ENCODE results near the gene ANKH.
A peak's percentile ranks its signal among the peaks of the same experiment; 100 is the strongest.

The ANKH gene

DNA sequence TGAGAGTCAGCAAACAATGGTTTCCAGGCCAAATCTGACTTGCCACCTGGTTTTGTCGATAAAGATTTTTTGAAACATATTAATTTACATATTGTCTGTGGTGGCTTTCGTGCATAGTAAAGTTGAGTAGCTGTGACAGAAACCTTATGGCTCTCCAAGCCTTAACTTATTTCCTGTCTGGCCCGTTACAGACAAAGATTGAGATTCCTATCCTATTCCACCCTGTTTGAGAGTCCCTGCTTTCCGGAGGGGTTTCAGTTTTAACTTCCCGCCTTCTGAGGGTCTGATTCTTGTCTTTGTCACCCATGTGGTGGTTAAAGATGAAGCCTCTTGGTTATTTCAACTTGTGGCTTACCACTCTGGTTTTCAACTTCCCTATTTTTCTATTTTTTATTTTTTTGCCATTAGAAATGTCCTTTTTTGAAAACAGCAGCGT is 195.7 kb downstream of the ANKH start:
- DNase-seq: no peak

DNA sequence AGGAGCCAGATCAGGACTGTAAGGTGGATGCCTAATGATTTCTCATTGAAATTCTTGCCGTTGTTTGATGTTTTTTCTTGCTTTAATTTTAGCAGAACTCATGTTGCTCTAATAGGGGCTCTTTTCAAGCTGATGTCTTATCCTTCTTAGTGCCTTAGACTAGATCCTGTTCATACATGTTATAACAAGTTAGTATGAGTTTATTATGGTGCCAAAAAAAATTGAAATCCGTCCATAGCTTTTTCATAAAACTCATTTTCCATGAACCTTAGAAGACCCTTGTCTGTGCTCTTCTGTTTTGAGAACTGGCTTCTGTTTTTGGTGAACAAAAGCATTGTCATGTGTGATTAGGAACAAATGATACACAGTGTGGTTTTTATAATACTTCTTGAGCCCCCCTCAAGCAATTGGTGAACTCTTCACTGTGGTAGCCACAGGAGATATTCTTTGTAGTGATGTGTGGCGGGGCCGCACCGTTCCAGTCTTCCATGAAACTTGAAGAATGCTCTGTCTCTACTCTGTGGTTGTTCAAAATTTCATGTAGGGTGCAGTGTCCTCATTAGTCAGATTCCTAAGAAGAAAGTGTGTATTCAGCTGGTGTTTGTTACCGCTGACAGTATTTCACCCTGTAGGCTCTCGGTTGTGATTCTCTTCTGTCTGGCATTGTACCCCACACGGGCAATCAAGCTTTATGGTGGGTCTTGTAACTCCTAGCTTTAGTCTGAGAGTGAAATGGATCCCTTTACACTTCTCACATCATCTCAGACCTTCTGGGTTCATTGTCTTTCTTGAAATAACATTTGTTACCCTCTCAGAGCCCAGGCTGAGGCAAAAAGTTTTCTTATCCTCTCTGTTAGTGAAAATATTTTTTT is 196.4 kb downstream of the ANKH start:
- peak; percentile 24 for DNase-seq

DNA sequence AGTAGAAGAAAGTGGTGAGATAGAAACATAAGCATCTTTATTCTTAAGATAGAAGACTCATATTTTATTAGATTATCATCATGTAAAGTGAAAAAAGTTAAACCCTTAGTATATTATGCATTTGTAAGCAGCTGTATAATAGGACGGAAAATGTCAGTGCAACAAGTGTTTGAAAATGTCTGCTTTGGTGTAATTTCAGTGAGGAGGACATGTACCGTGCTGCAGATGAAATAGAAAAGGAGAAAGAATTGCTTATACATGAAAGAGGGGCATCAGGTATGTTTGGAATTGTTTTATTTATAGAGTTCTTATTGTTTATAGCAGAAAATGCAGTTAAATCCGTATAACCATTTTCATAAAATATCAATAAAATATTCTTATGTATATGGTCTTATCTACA is 198.1 kb downstream of the ANKH start:
- DNase-seq: no peak

DNA sequence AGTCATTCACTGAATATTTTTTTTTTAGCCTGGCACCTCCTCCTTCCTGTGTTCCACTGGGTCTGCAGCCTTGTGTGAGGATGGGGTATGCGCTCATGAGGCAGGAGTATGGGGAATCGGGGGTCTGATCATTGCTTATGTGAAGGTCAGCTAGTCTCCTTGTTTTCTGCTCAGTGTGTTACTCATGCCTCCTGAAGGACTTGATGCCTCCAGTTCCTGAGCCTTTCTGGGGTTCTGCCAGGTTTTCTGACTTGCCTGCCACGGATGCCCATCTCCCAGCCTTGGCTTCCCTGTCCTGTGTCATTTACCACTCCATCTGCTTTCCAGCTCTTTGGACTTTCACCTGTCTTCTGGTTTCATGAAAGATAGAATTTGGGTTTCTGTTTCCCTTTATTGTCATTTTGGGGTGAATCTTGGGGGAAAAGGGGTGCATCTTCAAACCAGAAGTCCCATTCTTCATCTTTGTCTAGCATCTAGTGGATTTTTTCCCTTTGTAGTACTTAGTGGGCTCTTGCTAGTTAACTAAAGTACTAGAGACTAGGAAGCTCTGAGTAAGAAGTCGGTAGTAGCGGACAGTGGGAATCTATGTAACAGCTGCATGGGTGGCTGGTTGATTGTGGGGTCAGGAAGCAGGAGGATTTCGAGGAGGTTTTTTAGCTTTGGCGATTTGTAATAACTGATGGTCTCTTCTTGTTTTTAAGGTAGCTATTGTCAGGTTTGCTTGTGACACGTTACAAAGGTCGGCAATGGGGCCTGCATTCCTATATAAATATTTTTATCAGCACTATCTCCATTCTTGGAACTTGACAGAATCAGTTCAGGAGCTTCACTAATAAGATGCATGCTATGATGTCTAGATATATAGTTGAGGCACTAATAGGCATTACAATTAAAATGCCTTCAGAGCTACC is 198.8 kb downstream of the ANKH start:
- DNase-seq: no peak

DNA sequence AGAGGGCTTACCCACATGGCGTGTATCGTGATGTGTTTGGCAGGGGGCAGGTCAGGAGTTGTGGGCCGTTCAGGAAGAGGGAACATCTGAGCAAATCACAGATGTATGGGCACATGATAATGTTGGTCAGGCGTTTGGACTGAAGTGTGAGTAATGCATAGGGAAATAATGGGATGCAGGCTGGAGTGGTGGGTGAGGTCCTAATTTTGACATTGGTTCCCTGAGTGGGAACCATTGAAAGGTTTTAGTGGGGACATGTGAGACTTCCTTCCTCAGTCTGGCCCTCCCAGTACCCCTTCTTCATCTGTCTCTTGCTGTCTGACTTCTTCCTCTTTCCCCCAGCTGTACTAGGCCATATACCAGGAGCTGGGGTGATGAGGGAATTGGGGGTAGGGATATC is 199.5 kb downstream of the ANKH start:
- no peak for DNase-seq

DNA sequence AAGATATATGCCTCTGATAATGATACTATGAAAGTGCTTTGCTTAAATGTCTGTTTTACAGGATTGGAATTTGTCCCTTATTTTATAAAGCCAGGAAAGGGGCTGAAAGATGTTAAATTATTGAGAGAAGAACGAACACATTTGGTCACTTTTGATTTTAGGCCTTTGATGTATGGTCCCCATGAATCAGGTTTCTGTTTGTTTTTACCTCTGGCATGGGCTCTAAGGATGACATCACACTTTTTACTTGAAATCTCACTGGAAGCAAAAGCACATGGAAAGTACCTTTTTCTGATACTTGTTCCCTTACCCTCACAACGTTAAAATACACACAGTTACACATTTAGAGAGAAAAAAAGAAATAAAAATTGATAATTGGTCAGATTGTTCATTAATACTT is 200.2 kb downstream of the ANKH start:
- DNase-seq: no peak

DNA sequence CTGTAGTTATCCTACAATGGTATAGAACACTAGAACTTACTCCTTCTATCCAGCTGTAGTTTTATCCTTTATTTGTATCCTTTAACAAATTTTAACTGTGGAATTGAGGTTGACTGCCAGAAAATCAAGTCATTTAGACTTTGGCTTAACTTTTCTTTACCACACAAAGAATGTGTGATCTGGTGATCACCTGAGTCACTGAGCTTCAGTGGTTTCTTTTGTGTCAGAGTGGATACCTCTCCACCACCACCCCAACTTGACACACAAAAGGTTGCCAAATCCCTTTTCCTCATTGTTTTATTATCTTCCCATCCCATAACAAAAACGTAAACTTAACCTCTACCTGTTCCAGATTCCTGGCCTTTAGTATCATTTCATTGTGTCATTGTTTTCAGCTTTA is 201.6 kb downstream of the ANKH start:
- DNase-seq: no peak

DNA sequence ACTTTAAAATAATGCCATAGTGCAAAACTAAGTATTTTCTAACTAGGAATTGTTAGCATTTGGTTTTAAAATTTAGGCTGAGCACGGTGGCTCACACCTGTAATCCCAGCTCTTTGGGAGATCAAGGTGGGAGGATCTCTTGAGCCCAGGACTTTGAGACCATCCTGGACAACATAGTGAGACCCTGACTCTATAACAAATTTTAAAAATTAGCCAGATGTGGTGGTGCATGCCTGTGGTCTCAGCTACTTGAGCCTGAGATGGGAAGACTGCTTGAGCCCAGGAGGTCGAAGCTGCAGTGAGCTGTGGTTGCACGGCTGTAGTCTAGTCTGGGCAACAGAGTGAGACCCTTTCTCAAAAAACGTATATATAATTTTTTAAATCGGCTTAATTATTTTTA is 202.2 kb downstream of the ANKH start:
- no peak for DNase-seq

DNA sequence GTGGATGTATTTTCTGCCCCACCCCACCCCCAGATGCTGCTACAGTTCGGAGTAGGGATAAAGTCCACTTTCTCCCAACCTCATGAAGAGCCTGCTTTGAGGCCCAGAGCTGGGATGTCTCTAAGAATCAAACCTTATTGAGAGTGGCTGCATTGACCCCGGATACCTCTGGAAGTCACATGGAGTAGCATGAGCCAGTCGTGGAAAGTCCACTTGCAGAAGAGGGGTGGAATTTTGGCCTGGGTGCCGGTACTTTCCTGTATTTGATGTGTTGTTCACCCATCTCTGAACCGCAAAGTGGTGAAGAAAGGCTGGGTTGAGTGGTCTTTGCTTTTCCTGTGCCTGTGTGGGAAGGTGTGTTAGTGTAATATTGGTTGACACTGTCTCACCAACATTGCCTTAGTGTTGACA is 203.4 kb downstream of the ANKH start:
- no peak for DNase-seq

DNA sequence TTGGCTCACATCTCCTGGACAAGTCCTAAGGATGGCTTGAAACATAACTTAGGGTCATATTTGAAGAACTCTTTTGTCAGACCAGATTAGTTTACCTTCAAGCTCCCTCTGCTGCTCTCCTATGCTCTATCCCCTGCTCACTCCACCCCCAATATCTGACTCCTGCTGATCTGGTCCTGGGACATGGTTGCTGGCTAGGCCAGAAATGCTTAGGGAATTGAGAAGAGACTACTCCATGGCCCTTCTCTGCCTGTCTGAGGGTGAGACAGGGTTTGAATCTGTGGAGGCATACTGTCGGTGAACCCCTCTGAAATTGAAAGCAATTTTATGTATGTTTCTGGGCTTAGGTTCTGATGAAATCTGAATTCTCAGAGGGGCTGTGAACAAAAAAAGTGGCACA is 203.8 kb downstream of the ANKH start:
- no peak for DNase-seq

DNA sequence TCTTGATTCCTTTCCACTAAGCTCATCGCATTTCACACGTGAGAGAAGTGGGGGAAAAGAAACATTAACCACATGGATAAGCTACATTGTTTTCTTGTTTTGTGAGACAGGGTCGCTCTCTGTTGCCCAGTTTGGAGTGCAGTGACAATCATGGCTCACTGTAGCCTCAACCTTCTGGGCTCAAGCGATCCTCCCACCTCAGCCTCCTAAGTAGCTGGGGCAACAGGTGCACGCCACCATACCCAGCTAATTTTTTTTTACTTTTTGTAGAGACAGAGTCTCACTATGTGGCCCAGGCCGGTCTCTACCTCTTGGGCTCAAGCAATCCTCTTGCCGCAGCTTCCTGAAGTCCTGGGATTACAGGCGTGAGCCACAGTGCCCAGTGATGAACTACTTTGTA is 204.3 kb downstream of the ANKH start:
- DNase-seq: no peak

DNA sequence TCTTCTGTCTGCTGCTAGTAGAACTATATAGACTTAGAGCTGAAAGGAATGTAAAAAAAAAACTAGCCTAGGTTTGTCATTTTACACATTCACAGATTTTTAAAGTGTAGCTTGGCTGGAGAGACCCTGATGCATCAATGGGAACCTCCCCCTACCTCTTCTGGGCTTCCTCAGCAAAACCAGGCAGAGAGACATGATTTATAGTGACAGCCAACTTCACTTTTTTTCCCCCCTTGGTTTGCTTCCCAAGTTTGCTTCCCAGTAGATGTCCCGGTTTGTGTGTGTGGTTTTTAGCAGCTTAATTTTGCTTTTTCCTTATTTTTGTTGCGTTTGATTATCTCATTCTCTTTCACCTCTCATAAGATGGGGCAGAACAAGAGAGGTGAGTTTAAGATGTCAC is 205.2 kb downstream of the ANKH start:
- no peak for DNase-seq

DNA sequence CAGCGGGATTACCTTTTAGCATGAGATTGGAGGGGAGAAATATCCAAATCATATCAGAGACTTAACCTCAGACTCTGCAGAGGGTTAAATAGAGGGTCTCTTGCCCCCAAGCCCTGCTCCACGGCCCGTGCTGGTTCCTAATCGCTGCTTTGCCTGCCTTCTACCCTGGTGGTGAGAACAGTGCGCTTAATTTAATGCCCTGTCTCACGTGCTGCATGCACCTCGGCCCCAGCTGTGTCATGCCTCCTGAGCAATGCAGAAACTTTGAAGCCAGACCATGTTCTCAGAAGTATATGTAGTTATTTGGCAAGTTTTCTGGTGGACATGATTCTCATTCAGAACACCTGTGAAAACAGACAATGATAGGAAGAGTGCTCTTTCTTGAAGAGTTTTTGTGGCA is 205.6 kb downstream of the ANKH start:
- peak; percentile 67 for DNase-seq

DNA sequence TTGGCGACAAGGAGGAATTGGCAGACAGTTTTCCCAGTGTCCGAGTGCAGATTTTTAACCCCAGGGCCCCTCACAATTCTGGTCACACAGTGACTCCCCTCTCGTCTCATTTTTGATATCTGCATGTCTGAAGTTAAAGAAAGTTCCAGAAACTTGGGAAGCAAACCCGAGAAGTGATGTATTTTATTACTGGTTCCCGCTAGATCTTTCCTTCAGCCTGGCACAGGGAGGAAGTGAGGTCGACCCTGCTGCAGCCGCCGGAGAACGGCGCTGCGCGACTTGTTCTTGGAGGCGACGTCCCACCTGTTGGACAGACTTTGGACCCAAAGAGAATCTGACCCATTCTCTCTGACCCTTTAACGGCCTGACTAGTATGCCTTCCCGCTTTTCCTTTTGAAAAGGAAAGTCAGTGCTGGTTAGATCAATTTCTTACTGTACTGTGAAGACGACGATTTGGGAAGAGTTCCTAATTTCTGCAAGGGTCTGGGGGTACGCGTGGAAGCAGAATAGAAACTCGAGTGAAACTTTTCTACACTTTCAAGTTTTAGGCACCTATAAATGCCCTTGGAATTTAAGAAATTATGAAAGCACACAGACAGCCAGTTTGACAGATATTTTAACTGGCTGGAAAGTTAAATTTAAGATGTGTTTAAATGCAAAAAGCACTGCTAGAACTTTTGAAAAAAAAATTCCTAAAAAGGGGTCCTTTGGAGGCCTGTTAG is 206.3 kb downstream of the ANKH start:
- peak; percentile 49 for DNase-seq

DNA sequence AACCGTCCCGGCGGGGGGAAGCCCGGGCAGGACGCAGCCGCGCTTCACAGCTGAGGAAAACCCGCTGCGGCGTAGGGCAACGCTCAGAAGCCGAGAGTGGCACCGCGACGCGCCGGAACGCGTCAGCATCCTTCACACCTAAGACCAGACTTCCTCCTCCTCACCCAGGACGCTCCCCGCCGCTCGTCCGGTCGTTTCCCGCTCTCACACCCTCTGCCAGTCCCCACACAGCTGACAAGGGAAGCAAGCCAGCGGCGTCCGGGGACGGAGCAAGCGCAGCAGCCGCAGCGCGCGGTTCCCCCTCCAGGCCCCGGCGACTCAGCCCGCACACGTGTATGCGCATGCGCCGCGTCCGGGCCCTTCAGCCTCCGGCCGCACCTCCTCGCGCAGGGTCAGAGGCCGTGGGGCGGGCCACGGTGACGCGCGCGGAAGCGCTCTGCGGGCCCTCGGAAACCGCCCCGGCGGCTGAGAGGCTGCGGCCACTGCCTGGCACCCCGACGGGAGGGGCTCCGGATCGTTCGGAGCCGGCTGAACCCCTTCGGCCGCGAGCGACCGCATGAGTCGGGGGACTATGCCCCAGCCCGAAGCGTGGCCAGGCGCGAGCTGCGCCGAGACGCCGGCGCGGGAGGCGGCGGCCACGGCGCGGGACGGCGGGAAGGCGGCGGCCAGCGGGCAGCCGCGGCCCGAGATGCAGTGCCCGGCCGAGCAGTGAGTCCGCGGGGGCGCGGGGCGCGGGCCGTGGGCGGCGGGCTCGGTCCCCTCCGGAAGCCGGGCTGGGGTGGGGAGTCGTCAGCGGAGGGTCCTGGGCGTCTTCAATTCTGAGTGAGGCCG is 207.1 kb downstream of the ANKH start, which contains the start of gene OTULIN:
Gene OTULIN (plus strand): TSS at position 449 of the 831 bp plus-strand sequence. CDS start 108 bp downstream, at position 557.
- peak; percentile 92 for DNase-seq

DNA sequence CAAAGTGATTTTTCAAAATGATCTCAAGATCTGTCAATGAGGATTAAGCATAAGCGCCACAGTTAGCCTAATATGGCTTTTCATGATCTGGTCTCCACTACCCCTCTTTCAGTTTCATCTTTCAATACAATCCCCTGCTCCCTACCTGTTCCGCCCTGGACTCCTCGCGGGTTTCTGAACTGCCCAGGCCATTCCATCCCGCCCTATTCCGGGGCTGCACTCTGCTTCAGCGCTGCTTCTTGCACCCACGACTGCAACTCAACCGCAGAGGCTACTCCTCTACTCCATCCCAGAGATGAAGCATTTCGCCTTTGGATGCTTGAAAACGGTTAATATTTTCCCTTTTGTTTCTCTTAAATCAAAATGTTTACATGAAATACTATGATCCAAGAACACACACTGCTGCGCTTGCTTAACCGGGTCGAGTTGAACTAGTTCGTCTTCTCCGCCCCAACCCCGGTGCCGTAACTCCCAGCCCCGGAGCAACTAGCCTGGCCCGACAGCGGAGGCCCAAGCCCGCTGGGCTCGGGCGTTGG is 207.8 kb downstream of the ANKH start:
- peak; percentile 35 for DNase-seq

DNA sequence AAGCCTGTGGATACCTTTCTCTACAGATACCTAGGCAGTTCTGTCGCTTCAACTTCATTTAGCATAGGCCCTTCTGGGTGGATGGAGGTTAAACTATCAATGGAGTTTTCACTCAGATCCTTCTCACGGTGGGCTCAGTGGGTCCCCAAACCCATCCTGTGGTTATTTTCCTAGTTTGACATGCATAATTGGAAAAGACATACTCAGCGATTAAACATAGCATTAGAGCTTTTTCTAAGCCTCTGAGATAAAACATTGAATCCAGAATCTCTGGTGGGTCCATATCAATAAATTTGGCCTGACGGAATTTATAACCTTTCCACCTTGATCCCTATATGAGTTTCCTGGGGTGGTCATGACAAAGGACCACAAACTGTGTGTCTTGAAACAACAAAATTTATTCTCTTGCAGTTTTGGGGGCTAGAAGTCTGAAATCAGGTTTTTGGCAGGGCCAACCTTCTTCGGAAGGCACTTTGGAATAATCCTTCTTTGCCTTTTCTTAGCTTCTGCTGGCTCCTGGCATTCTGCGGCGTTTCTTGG is 208.8 kb downstream of the ANKH start:
- DNase-seq: no peak

DNA sequence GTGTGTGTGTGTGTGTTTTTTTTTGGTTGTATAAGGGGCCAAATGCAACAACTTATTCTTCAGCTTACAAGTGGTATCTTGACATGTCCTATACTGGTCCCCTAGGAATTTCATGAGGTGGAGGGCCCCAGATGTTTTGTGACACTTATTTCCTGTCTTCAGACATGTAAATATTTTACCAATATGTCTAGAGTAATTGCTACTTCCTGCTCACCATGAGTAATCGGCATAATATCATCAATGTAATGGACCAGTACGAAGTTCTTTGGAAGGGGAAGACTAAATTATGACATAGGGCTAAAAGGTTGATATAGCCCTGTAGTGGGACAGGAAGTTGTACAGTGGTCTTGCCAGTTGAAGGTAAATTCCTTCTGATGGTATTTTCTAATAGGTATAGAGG is 210.7 kb downstream of the ANKH start:
- no peak for DNase-seq

DNA sequence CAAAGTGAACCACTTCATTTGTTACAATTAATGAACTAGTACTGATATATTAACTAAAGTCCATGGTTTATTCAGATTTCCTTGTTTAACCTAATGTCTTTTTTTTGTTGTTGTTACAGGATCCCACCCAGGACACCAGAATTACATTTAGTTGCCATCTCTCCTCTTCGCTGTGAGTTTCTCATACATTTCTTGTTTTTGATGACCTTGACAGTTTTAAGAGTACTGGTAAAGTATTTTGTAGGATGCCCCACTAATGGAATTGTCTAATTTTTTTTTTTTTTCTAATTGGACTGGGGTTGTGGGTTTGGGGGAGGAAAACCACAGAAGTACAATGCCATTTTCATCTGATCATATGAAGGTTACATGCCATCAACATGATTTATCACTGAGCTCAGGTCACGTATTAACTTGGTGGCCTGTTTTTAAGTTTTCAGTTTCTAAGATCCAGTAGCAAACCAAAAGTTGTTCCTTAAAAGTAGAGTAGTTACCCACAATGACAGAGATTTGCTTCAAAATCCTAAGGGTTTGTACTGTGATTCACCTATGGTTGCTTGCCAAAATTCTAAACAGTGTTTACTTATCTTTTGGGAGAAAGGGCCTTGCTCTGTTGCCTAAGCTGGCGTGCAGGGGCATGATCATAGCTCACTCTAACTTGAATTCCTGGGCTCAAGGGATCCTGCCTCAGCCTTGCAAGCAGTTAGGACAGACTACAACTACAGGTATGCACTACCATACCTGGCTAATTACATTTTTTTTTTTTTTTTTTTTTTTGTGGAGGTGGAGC is 211.6 kb downstream of the ANKH start:
- no peak for DNase-seq

DNA sequence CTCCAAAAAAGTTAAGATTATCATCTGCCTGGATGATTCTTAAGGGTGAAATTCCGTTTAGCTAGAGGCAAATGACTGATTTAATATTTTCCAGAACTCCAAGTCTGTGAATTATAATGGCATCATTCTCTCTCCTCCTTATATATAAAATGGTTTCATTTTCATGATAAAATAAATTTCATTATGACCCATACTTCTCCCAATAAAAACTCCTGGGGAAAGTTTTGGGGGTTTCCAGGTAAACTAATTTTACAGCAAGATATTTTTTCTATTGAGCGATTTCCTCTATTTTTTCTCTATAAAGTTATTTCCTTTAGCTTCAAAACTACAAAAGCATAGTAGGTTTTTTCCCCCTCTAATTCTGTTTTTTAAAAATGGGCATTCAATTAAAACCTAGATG is 214.7 kb downstream of the ANKH start:
- DNase-seq: no peak

Measured in stimulated activated CD4-positive, alpha-beta T cell treated with anti-CD3 and anti-CD28 coated beads, Interleukin-15, amount 100 ng/mL, for 24 hours (primary cell).